Mucosa of stomach (tissue), 1 donor: ENCODE results near the gene SEC23A.
"Not testable (repeated sequence)": the region's sequence is repeated elsewhere in the genome, so short reads cannot be mapped to it uniquely, and the experiment has no call there.

Source experiments
- H3K27me3 ChIP-seq: one replicate; pipeline ENCODE4 v1.7.0; 2013; ENCODE audit warnings: mild to moderate bottlenecking, low read length; ENCODE audit not compliant: control insufficient read depth, insufficient read depth
- H3K36me3 ChIP-seq: one replicate; pipeline ENCODE4 v1.7.0; 2013; ENCODE audit warnings: low read length; ENCODE audit not compliant: control insufficient read depth, insufficient read depth
- H3K4me1 ChIP-seq: one replicate; pipeline ENCODE4 v1.7.0; 2013; ENCODE audit warnings: mild to moderate bottlenecking, low read length; ENCODE audit not compliant: control insufficient read depth, insufficient read depth
- H3K4me3 ChIP-seq: one replicate; pipeline ENCODE4 v1.7.0; 2013; ENCODE audit warnings: low read length
- H3K9ac ChIP-seq: one replicate; pipeline ENCODE4 v1.7.0; 2013; ENCODE audit warnings: mild to moderate bottlenecking, low read length, moderate library complexity
- H3K9me3 ChIP-seq: one replicate; pipeline ENCODE4 v1.7.0; 2013; ENCODE audit warnings: mild to moderate bottlenecking, low read length, moderate library complexity; ENCODE audit not compliant: control insufficient read depth
- donor health status: Pancreatic carcinoma.

The SEC23A gene

GRCh38 chr14:39085933-39086332, 17.1 kb downstream of the SEC23A start:
- Histone ChIP-seq H3K4me3 (no peak overlapping the region), H3K27me3 (no peaks in the 10 kb centered on the region), H3K36me3 (peaks cover 11% of the 10 kb centered on the region)

GRCh38 chr14:39083127-39083526, 19.9 kb downstream of the SEC23A start:
- Histone ChIP-seq H3K36me3 (peaks cover 8% of the 10 kb centered on the region), H3K9ac (no peak overlapping the region)

More at GRCh38 chr14:39085933-39086332, 17.1 kb downstream of the SEC23A start:
- H3K4me1 ChIP-seq, result no peaks in the 10 kb centered on the region
- H3K9ac ChIP-seq, result no peak overlapping the region
- no peaks in the 10 kb centered on the region for H3K9me3 ChIP-seq

GRCh38 chr14:39080886-39081285, 22.1 kb downstream of the SEC23A start:
- Histone ChIP-seq H3K36me3 (peaks cover 8% of the 10 kb centered on the region), H3K9me3 (no peaks in the 10 kb centered on the region), H3K4me3 (no peak overlapping the region), H3K9ac (no peak overlapping the region), H3K27me3 (no peaks in the 10 kb centered on the region), H3K4me1 (no peaks in the 10 kb centered on the region)

More at GRCh38 chr14:39083127-39083526, 19.9 kb downstream of the SEC23A start:
- Histone ChIP-seq H3K9me3 (no peaks in the 10 kb centered on the region), H3K4me3 (no peak overlapping the region), H3K27me3 (no peaks in the 10 kb centered on the region), H3K4me1 (no peaks in the 10 kb centered on the region)

- no peaks in the 10 kb centered on the region for H3K4me1 ChIP-seq
- H3K27me3 ChIP-seq, result no peaks in the 10 kb centered on the region
- no peaks in the 10 kb centered on the region for H3K36me3 ChIP-seq
- no peak overlapping the region for H3K4me3 ChIP-seq
- H3K9me3 ChIP-seq, result no peaks in the 10 kb centered on the region
- no peak overlapping the region for H3K9ac ChIP-seq
Observed at GRCh38 chr14:39071096-39071495, 31.9 kb downstream of the SEC23A start.

- Histone ChIP-seq H3K4me3 (no peak overlapping the region), H3K27me3 (no peaks in the 10 kb centered on the region), H3K36me3 (no peaks in the 10 kb centered on the region), H3K9me3 (no peaks in the 10 kb centered on the region), H3K4me1 (no peaks in the 10 kb centered on the region), H3K9ac (no peak overlapping the region)
Observed at GRCh38 chr14:39069923-39070322, 33.1 kb downstream of the SEC23A start.

- not testable (repeated sequence) for H3K4me3 ChIP-seq, H3K36me3 ChIP-seq, H3K27me3 ChIP-seq, H3K4me1 ChIP-seq, H3K9me3 ChIP-seq, H3K9ac ChIP-seq
Observed at GRCh38 chr14:39069169-39069805, 33.7 kb downstream of the SEC23A start.

GRCh38 chr14:39060818-39061437, 42.1 kb downstream of the SEC23A start:
- Histone ChIP-seq H3K4me1 (no peaks in the 10 kb centered on the region), H3K9me3 (peaks cover 10% of the 10 kb centered on the region), H3K9ac (no peak overlapping the region), H3K4me3 (no peak overlapping the region), H3K36me3 (peaks cover 2% of the 10 kb centered on the region), H3K27me3 (no peaks in the 10 kb centered on the region)

- Histone ChIP-seq H3K36me3 (peaks cover 6% of the 10 kb centered on the region), H3K9ac (no peak overlapping the region), H3K4me1 (no peaks in the 10 kb centered on the region), H3K27me3 (no peaks in the 10 kb centered on the region), H3K9me3 (peaks cover 14% of the 10 kb centered on the region), H3K4me3 (no peak overlapping the region)
Observed at GRCh38 chr14:39055786-39056474, 47.1 kb downstream of the SEC23A start.

GRCh38 chr14:39052869-39053454, 50.1 kb downstream of the SEC23A start:
- not testable (repeated sequence) for H3K9ac ChIP-seq, H3K36me3 ChIP-seq, H3K4me1 ChIP-seq, H3K4me3 ChIP-seq, H3K27me3 ChIP-seq
- peaks cover 14% of the 10 kb centered on the region for H3K9me3 ChIP-seq

- no peaks in the 10 kb centered on the region for H3K27me3 ChIP-seq
- H3K9ac ChIP-seq, result no peak overlapping the region
- H3K36me3 ChIP-seq, result peaks cover 9% of the 10 kb centered on the region
- no peaks in the 10 kb centered on the region for H3K9me3 ChIP-seq
- no peak overlapping the region for H3K4me3 ChIP-seq
- no peaks in the 10 kb centered on the region for H3K4me1 ChIP-seq
Observed at GRCh38 chr14:39050389-39050788, 52.6 kb downstream of the SEC23A start.

- H3K9me3 ChIP-seq, H3K4me1 ChIP-seq, H3K4me3 ChIP-seq, H3K9ac ChIP-seq, H3K36me3 ChIP-seq, H3K27me3 ChIP-seq: not testable (repeated sequence)
Observed at GRCh38 chr14:39045889-39046288, 57.1 kb downstream of the SEC23A start.

GRCh38 chr14:39043352-39043943, 59.6 kb downstream of the SEC23A start:
- H3K4me1 ChIP-seq, result no peaks in the 10 kb centered on the region
- no peaks in the 10 kb centered on the region for H3K27me3 ChIP-seq
- no peak overlapping the region for H3K4me3 ChIP-seq
- H3K9me3 ChIP-seq, result no peaks in the 10 kb centered on the region
- no peak overlapping the region for H3K9ac ChIP-seq
- peaks cover 9% of the 10 kb centered on the region for H3K36me3 ChIP-seq
